ENCODE measurements around the gene ARF4. TPM values are rescaled to one million over a fixed set of nuclear protein-coding genes. Genes with fewer than 3 reads are reported as not detected.

Gene ARF4
- total and polyA plus RNA-seq, 7 donors, result 37.7 to 127 (median 54.3) TPM

- DNase-seq, result no peak
- TF ChIP-seq CTCF (IDR thresholded peaks at IDR 0.05), result no peak
- ATAC-seq, result no peak
- 92 to 95% (median 94%) methylated on average over 3 of the region's 3 CpGs for WGBS, 3 donors
- no peaks in the 10 kb centered on the region for H3K27me3 ChIP-seq (ENCODE audit: insufficient read depth in 3 of 3, low read length in 2 of 3)
- intact Hi-C loops (cut with DNase I), result no loop called here
- no peaks in the 10 kb centered on the region for H3K9me3 ChIP-seq
- H3K36me3 ChIP-seq (ENCODE audit: insufficient read depth in 1 of 2, low read depth in 1 of 2), result no peaks in the 10 kb centered on the region
- no peaks in the 10 kb centered on the region for H3K4me1 ChIP-seq
- no peak overlapping the region for H3K4me3 ChIP-seq
- H3K27ac ChIP-seq, result no peak overlapping the region
These were observed 58.7 kb downstream of the ARF4 start for GRCh38 chr3:57538465-57538864.

DNA sequence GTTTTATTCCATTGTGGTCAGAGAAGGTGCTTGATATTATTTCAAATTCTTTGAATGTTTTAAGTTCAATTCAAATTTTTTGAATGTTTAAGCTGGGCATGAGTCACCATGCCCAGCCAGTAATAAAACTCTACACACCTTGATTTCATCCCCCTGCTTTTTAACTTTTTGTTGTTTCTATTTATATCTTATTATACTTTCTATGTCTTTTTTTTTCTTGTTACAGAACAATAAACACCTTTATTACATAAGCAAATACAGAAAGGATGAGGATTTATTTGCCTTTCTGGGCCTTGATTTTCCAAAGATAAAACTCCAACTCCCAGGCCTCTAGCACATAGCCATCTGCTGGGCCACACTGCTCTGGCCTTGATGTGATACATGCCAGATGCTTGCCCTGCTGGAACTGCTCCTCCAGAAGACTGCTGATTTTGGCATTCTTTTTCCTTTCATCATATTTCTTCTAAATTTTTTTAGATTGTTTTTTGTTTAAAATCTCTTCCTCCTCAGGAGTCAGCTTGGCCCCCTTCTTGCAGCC is 67.0 kb downstream of the ARF4 start:
- Histone ChIP-seq H3K36me3 (ENCODE audit: insufficient read depth in 1 of 2, low read depth in 1 of 2) (no peaks in the 10 kb centered on the region), H3K4me1 (no peaks in the 10 kb centered on the region), H3K4me3 (no peak overlapping the region), H3K27ac (no peak overlapping the region), H3K27me3 (ENCODE audit: insufficient read depth in 3 of 3, low read length in 2 of 3) (no peaks in the 10 kb centered on the region), H3K9me3 (no peaks in the 10 kb centered on the region)
- DNase-seq (no peak), ATAC-seq (no peak)
- TF ChIP-seq CTCF (IDR thresholded peaks at IDR 0.05), result no peak
- intact Hi-C loops (cut with DNase I), result no loop called here

Other genes starting within 250 kb of the ARF4 start
- under 1 TPM; 0.04 to 0.34 (median 0.08) TPM for gene DNAH12, start 53.0 kb downstream of the ARF4 start, total RNA-seq
- under 1 TPM in 2 of 3 donors, not detected in 1; under 0.01 to 0.27 TPM for gene DNAH12, start 53.0 kb downstream of the ARF4 start, polyA plus RNA-seq
- 10 to 100 TPM; 11.8 to 20.6 (median 17.2) TPM for gene PDE12, start 41.1 kb downstream of the ARF4 start, total RNA-seq
- gene PDE12, start 41.1 kb downstream of the ARF4 start, polyA plus RNA-seq, result 10 to 100 TPM in 1 of 3 donors, 1 to 10 TPM in 2; 5.9 to 16.3 (median 8.0) TPM
- 10 to 100 TPM; 10.4 to 11.3 (median 10.5) TPM for gene DENND6A, start 95.7 kb upstream of the ARF4 start, total RNA-seq
- 1 to 10 TPM; 4.5 to 6.0 (median 5.6) TPM for gene DENND6A, start 95.7 kb upstream of the ARF4 start, polyA plus RNA-seq
- gene SLMAP, start 159.0 kb upstream of the ARF4 start, total RNA-seq, result 100 to 1,000 TPM; 106 to 180 (median 124) TPM
- gene SLMAP, start 159.0 kb upstream of the ARF4 start, polyA plus RNA-seq, result 10 to 100 TPM; 31.2 to 82.4 (median 40.6) TPM

Data from psoas muscle (tissue), 8 donors.